GM19328 (cell line): Measurements from ENCODE around the gene LURAP1L.

Experiments
- ATAC-seq: cut with Tn5 transposase; IDR thresholded peaks from one replicate; pipeline ENCODE4 v1.9.1; 2021; ENCODE audit warnings: mild to moderate bottlenecking, moderate library complexity; ENCODE audit not compliant: unreplicated experiment

LURAP1L gene

GRCh38 chr9:12812710-12813109 lies 37.9 kb downstream of the LURAP1L start:
- no peak for ATAC-seq

- ATAC-seq: no peak
Observed at GRCh38 chr9:12813533-12813932, 38.7 kb downstream of the LURAP1L start.

- no peak for ATAC-seq
Observed at GRCh38 chr9:12813960-12814876, 39.4 kb downstream of the LURAP1L start.

- ATAC-seq: no peak
Observed at GRCh38 chr9:12814877-12815237, 40.0 kb downstream of the LURAP1L start.

- ATAC-seq: no peak
Observed at GRCh38 chr9:12815888-12816287, 41.1 kb downstream of the LURAP1L start.

- no peak for ATAC-seq
Observed at GRCh38 chr9:12816656-12817101, 41.9 kb downstream of the LURAP1L start.

GRCh38 chr9:12817702-12818101 lies 42.9 kb downstream of the LURAP1L start:
- no peak for ATAC-seq

GRCh38 chr9:12818431-12819000 lies 43.7 kb downstream of the LURAP1L start:
- no peak for ATAC-seq

GRCh38 chr9:12819436-12820185 lies 44.8 kb downstream of the LURAP1L start:
- ATAC-seq: peak; percentile 83

GRCh38 chr9:12822111-12822510 lies 47.3 kb downstream of the LURAP1L start:
- no peak for ATAC-seq

- ATAC-seq: no peak
Observed at GRCh38 chr9:12826924-12827565, 52.2 kb downstream of the LURAP1L start.

GRCh38 chr9:12833701-12834100 lies 58.9 kb downstream of the LURAP1L start:
- no peak for ATAC-seq

GRCh38 chr9:12838546-12838945 lies 63.7 kb downstream of the LURAP1L start:
- ATAC-seq: no peak

GRCh38 chr9:12843735-12844134 lies 68.9 kb downstream of the LURAP1L start:
- ATAC-seq: no peak

GRCh38 chr9:12846035-12846434 lies 71.2 kb downstream of the LURAP1L start:
- no peak for ATAC-seq

GRCh38 chr9:12847561-12847960 lies 72.7 kb downstream of the LURAP1L start:
- no peak for ATAC-seq

GRCh38 chr9:12849486-12850003 lies 74.7 kb downstream of the LURAP1L start:
- ATAC-seq: no peak

- ATAC-seq: no peak
Observed at GRCh38 chr9:12851341-12852090, 76.7 kb downstream of the LURAP1L start.

GRCh38 chr9:12853051-12853450 lies 78.2 kb downstream of the LURAP1L start:
- ATAC-seq: no peak

GRCh38 chr9:12854221-12854620 lies 79.4 kb downstream of the LURAP1L start:
- ATAC-seq: no peak
